Activated CD4-positive, alpha-beta T cell treated with anti-CD3 and anti-CD28 coated beads, Interleukin-2, amount 50 U/mL, for 16 hours (primary cell): ENCODE data around the gene ADIPOR2.

Experiments
- DNase-seq: peaks from one replicate; pipeline ENCODE4 v3.0.0-alpha.2; 2020

ADIPOR2 gene

DNA sequence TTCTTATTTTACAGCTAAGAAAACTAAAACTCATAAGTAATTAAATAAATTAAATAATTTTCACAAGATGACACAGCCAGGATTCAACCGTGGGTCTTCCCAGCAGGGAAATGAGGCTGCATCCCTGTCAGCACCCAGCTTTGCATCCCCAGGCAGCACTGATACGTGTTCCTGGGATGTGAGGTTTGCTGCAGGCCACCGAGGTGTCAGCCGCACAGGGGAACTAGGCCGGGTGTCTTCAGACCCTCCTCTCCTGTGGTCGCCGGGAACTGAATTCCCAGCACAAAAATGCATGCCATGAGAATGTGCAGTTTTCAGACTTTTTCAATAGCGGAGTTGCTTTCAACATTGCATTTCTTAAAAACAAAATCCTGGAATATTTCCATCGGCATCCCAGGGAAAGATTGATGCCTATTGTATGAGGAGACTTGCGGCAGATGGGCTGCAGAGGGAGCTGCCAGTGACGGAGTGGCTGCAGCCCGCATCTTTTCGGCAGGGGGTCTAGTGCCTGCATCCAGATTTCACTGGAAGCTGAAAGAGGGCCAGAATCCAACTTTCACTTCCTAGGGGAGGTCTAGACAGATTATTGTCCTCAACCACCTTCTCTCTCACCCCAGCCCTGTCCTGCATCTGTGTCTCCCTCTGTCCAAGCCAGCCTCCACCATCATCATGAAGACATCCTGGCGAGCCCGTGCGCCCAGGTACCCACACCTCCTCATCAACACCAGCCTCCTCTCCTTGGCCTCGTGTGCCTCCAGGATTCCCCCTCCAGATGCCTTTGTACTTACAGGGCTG is 142.1 kb downstream of the ADIPOR2 start:
- no peak for DNase-seq

GRCh38 chr12:1833596-1834028 is 142.7 kb downstream of the ADIPOR2 start:
- DNase-seq: no peak

DNA sequence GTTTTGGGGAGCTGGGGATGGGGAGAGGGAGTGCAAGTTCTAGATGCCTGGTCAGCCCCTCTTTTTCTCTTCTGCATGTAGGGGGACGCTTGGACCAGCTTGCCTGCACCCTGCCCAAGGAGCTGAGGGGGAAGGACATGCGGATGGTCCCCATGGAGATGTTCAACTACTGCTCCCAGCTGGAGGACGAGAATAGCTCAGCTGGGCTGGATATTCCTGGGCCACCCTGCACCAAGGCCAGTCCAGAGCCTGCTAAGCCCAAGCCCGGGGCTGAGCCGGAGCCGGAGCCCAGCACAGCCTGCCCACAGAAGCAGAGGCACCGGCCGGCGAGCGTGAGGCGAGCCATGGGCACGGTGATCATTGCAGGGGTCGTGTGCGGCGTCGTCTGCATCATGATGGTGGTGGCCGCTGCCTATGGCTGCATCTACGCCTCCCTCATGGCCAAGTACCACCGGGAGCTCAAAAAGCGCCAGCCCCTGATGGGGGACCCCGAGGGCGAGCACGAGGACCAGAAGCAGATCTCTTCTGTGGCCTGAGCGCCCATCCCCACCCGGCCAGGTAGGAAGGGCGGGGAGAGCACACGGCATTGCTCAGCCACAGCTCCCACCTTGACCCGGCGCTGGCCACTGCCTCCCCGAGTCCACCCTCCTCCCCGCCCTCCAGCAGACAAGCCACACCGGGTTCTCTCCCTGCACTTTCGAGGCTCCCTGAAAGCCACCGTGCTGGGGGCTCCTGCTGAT is 143.5 kb downstream of the ADIPOR2 start:
- DNase-seq: no peak

- DNase-seq: no peak
Observed at GRCh38 chr12:1835211-1836131, 144.6 kb downstream of the ADIPOR2 start.

- DNase-seq: no peak
Observed at GRCh38 chr12:1836241-1836803, 145.5 kb downstream of the ADIPOR2 start.

DNA sequence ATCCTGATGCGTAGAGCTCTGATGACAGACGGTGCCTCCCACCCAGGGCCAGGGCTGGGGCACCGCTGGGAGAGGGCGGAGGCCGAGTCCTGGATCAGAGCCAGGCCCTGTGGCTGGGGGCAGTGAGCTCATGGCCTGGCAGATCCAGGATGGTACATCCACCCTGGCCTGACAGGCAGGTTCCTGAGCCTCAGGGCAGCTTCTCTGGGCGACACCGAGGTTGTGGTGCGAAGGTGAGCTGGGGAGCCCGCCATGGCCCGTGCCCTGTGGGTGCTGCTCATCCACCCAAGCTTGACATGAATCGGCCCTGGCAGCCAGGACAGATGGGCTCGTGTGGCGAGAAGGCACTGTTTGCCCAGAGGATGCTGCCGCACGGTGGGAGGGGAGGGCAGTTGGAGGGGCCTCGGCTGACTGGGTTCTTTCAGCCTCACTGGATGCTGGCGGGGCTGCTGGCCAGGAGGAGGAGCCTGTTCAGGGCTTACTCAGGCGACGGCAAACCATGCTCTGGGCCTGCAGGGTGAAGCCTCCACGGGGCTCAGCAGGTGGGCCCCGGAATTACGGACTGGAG is 146.1 kb downstream of the ADIPOR2 start:
- DNase-seq: no peak

DNA sequence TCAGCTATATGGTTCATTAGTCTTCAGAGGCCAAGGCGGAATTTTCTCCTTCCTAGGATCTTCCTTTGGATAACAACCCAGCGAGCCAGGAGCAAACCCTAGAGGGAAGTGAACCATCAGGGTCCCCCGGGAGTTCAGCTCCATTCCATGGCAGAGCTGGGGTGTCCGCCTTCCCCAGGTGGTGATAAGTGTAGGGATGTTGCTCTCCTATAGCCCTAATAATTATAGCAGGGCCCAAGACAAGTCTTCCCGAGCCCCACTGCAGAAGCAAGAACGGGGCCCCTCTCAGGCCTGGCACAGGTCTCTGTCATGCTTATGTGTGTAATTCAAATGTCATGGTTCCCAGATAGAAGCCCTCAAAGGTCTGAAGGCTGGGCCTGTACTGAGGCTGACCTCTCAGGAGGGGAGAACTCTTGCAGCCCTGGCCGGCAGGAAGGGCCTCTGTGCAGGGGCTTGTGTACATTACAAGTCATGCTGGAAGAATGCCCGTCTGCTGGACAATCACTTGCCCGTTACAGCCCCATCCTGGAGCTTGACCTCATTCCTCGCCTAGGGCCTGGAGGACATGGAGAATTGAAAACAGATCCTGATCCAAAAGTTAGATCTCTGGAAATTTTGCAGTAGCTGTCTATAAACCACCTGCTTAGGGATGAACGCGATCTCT is 146.8 kb downstream of the ADIPOR2 start:
- DNase-seq: no peak
